NOMO-1 (cell line): ENCODE results near the gene LZTFL1.

Experiments
- DNase-seq, 2 experiments: peaks; one replicate each; lab custom pipeline; 2025; ENCODE audit not compliant: unreplicated experiment in 2 of 2; lab: John Stamatoyannopoulos, UW

LZTFL1 gene

DNA sequence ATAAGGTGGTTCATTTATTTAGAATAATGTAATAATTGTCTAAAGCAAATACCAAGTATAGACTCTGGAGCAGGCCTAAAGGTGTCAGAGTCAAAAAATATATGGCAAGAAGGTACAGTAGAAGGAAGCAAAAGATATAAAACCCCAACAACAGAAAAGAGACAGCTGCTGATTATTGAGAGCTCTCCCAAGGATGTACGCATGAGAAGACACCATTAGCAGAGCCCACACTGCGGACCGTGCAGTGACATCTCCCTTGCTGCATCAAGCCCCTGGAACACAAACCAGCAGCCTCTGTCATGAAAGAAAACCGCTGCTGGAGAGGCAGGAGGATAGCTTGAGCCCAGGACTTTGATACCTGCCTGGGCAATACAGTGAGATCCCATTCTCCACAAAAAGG, 27.6 kb downstream of the LZTFL1 start:
- no peak for DNase-seq

DNA sequence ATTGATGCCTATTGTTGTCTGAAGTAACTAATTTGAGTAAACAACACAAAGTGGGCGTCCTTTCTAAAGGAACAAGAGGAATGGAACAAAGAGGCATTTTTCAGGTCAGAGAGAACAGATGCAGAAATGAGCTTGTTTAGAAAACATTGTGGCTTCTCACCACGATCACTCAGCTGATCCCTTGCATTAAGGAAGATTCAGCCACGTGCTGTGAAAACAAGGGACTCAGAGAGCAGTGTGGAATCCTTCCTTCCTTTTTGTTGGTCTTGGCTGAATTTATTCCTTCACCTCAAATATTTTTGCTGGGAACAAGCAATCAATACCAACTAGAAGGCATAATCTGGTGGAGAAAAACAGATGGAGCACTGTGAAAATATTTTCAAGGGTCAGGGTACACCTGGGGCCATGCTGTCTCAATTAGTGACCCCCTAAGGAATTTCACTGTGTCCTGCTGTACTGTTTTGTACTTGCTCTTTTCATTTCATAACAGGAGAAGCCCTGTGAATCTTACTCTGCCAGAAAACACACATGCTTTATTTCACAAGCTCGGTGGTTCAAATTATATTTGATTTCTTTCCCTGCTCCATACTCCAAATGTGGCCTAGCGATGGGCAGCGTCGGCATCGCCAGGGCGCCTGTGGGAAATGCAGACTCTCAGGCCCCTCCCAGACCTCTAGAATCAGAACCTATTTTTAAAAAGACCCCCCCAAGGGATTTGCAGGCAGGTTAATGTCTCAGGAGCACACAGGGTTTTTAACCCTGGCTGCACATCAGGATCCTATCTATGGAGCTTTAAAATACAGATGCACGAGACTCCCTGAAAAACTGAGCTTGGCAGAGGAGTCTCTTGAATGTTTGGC, 34.0 kb downstream of the LZTFL1 start:
- DNase-seq: no peak

DNA sequence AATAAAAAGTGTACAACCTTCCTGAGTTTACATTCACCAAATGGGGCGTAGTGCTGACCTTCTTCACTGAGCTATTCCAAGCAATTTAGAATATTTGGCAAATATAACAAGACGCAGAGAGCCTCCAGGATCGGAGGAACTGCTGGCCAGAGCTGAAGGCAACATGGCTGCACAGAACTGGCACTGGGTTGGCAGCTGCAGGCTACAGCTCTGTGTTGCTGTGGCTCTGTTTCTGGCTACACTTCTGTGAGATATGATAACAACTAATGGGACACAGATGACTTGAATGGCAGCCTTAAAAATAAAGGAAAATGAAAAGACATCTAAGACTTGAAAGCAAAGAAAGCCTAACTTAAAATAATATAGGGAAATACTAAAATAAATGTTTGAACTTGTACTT, 34.8 kb downstream of the LZTFL1 start:
- no peak for DNase-seq

GRCh38 chr3:45806072-45806471, 35.8 kb downstream of the LZTFL1 start:
- DNase-seq: no peak

GRCh38 chr3:45803252-45803935, 38.5 kb downstream of the LZTFL1 start:
- no peak for DNase-seq

DNA sequence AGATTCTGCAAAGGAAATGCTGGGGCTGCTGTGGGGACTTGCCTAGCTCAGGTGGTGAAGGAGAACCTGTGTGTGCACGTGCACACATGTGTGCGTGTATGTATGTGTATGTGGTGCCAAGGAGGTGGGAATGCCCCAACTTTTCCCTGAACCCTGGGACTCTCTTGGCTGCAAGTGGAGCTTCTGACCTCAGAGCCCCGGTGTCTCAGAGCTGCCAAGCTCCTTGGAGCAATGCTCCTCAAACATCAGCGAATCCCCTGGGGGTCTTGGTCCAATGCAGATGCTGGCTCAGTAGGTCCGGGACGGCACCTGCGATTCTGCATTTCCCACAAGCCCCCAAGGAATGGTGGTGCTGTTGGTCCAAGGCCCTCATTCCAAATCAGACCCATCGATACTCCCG, 39.8 kb downstream of the LZTFL1 start:
- no peak for DNase-seq

DNA sequence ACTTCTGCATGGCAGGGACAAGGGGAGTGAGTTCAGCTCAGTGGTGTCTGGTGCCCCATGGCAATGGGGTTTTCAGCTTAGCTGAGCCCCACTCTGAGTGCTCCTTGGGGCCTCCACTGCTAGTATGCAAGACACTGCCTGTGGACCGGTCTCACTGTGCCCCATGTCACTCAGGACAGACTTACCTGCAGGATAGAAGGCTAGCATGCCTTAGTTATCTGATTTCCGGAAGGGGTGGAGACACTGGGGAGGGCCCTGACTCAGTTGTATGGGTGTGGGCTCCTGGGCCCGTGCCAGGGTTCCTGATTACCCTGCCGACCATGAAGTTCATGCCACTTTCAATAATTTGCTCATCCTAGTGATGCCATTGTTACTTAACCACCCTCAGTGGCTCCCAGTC, 41.3 kb downstream of the LZTFL1 start:
- DNase-seq: no peak

GRCh38 chr3:45799586-45799985, 42.3 kb downstream of the LZTFL1 start:
- DNase-seq: no peak

DNA sequence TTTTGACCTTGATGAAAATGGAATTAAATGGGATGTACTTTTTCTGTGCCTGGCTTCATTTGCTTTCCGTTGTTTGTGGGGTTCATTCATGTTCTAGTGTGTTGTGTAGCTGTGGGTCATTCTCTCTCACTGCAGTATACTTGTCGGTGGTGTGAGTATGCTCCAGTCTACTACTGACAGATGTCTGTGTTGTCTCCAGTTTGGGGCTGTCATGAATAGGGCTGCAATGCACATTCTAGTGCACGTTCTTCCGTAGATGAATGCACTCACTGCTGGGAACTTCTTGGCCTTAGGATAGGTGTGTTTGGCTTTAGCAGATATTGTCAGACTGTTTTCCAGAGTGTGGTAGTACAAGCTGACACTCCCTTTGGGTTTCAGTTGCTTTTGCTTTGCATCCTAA, 43.9 kb downstream of the LZTFL1 start:
- DNase-seq: no peak

GRCh38 chr3:45796902-45797637, 44.8 kb downstream of the LZTFL1 start:
- no peak for DNase-seq

GRCh38 chr3:45795882-45796765, 45.8 kb downstream of the LZTFL1 start, which contains the start of gene SLC6A20:
Gene SLC6A20 (minus strand): TSS chr3:45796536. CDS start chr3:45796419, 117 bp downstream.
- no peak for DNase-seq

- no peak for DNase-seq
Measured at GRCh38 chr3:45795509-45795881, 46.4 kb downstream of the LZTFL1 start.

- no peak for DNase-seq
Measured at GRCh38 chr3:45794660-45795059, 47.3 kb downstream of the LZTFL1 start.

DNA sequence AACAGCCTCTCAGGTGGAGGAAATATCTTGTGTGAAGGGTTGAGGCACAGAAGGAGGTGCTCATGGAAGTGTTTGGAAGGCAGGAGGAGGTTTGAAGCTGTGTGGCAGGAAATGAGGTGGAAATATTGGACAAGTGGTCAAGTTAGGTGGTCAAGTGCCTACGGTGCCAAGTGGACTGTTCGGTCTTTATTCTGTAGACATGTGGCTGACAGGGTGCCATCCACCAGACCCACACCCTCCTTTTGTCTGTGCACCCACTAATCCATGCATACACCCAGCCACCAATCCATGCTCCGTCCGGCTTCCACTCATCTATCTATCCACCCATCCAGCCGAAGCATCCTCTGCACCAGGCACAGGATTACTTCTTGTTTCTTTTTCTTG, 47.8 kb downstream of the LZTFL1 start:
- DNase-seq: no peak

DNA sequence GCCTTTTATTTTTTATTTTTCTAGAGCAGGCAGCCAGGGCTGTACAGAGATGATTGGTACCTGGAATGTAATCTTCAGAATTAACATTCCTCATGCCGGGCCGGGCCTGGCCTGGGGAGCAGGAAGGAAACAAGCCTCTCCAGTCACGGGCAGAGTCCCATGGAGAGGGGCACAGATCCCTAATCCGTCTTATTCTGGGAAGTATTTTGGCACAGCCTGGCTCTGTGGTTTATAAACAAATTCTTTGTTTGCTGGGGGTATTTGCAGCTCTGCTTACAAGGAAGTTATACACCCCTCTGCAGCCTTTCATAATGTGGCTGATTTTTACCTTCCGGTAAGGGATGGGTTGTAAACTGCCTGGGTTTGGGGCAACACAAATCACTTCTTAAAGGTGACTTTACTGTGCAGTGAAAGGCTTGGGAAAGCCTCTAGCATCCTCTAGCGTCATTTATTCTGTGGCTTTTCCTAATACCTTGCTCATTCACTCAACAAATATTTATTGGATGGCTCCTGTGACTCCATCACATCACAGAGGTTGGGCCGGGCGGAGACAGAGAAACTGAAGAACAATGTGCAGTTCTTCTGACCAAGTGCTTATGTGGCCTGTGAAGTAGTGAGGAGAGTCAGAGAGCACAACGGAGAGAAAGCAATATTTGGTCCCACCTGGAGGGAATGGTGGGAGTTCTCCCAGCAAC, 48.3 kb downstream of the LZTFL1 start:
- no peak for DNase-seq

DNA sequence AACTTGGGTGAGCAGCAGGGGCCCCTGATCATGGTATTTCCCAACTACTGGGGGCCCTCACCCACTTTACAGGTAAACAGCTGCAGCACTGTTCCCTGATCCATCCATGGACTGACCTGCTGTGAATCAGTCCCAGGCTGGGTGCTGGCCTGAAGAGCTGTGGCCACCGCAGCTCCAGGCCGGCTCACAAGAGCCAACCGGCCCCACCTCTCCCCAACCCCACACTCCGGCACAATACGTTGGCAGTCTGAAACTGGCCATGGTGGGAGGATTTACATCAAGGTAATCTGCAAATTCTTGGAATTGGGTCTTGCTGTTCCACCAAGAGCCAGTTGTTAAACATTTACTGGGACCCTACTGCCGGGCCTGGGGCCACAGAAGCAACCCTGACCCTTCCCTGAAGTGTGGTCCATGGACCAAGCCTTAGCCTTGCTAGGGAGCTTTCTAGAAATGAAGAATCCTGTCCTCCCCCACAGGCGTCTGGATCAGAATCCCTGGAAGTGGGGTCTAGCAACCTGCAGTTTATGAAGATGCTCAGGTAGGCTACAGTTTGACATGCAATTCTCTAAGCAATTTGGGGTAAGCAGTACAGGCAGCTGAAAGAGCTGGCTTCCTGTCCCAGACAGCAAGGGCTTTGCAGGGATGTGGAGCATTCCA, 49.3 kb downstream of the LZTFL1 start:
- no peak for DNase-seq

- DNase-seq: no peak
Measured at GRCh38 chr3:45792036-45792435, 49.9 kb downstream of the LZTFL1 start.

- DNase-seq: no peak
Measured at GRCh38 chr3:45790596-45790995, 51.3 kb downstream of the LZTFL1 start.

DNA sequence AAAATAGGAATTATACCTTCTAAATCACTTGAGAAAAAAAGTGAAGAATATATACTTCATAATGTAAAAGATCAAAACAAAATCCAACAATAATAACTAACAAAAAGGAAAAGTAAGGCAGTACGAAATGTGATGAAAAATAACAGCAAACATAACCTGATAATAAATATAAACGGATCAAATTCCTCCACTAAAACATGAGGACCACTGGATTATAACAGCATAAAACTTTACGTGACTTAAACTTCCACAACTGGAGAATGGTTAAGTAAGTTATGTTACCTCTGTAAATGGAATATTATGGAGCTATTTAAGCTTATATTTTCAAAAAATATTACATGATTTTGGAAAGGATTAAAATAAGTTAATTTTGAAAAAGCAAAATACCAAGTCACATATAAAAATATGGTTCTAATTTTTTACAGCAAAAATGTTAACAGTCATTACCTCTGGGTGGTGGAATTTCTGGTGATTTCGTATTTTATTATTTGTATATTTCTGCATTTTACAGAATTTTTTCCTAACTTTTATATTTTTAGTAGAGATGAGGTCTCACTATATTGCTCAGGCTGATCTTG, 52.6 kb downstream of the LZTFL1 start:
- no peak for DNase-seq
